ENCODE data around the gene MAFF. TPM values are rescaled to one million over a fixed set of nuclear protein-coding genes. Genes with fewer than 3 reads are reported as not detected.

Gene MAFF
- total RNA-seq, 2 experiments from 2014 or later: 25.6 to 27.3 TPM

- intact Hi-C loops (cut with DNase I, micrococcal nuclease): loop anchor here in 1 of 2 experiments (10.0 kb wide), 1 partner anchor 57 kb away; no protein-coding TSS in a partner anchor
- no peak for TF ChIP-seq CTCF (IDR thresholded peaks at IDR 0.05)
- Histone ChIP-seq H3K27ac (ENCODE audit: low read depth in 1 of 2, low read length in 2 of 2) (no peak overlapping the region), H3K4me1 (ENCODE audit: insufficient read depth, low read length) (peaks cover 20% of the 10 kb centered on the region), H3K4me3 (ENCODE audit: low read length) (no peak overlapping the region), H3K36me3 (ENCODE audit: insufficient read depth, low read length) (no peaks in the 10 kb centered on the region), H3K9me3 (ENCODE audit: control insufficient read depth in 1 of 2, insufficient read depth in 1 of 2, low read length in 2 of 2) (no peaks in the 10 kb centered on the region), H3K27me3 (ENCODE audit: control insufficient read depth in 1 of 2, insufficient read depth in 2 of 2, low read length in 2 of 2) (no peaks in the 10 kb centered on the region)
- CTCF ChIA-PET: no interaction called here
- Mint-ChIP-seq H3K4me1 (ENCODE audit: low read depth) (peaks cover 15% of the 10 kb centered on the region), H3K27me3 (no peaks in the 10 kb centered on the region), H3K27ac (no peak overlapping the region), H3K36me3 (ENCODE audit: low read depth) (no peaks in the 10 kb centered on the region), H3K4me3 (no peak overlapping the region), H3K9me3 (no peaks in the 10 kb centered on the region)
- ATAC-seq (ENCODE audit: poor library complexity) (no peak), DNase-seq (peak in 1 of 14 experiments; percentile 7)
- POLR2A ChIA-PET: no interaction called here
These were observed 6.2 kb downstream of the MAFF start for GRCh38 chr22:38207898-38208432.

GRCh38 chr22:38208551-38208968 lies 6.8 kb downstream of the MAFF start:
- intact Hi-C loops (cut with DNase I, micrococcal nuclease): loop anchor here in 1 of 2 experiments (10.0 kb wide), 1 partner anchor 56 kb away; no protein-coding TSS in a partner anchor
- ATAC-seq (ENCODE audit: poor library complexity) (no peak), DNase-seq (peak in 1 of 14 experiments; percentile 27)
- no peak overlapping the region for H3K27ac ChIP-seq (ENCODE audit: low read depth in 1 of 2, low read length in 2 of 2)
- H3K27me3 ChIP-seq (ENCODE audit: control insufficient read depth in 1 of 2, insufficient read depth in 2 of 2, low read length in 2 of 2): no peaks in the 10 kb centered on the region
- H3K36me3 ChIP-seq (ENCODE audit: insufficient read depth, low read length): no peaks in the 10 kb centered on the region
- Mint-ChIP-seq H3K27ac (no peak overlapping the region), H3K9me3 (no peaks in the 10 kb centered on the region), H3K27me3 (no peaks in the 10 kb centered on the region), H3K36me3 (ENCODE audit: low read depth) (no peaks in the 10 kb centered on the region), H3K4me1 (ENCODE audit: low read depth) (peaks cover 20% of the 10 kb centered on the region), H3K4me3 (no peak overlapping the region)
- TF ChIP-seq CTCF (IDR thresholded peaks at IDR 0.05): no peak
- H3K4me3 ChIP-seq (ENCODE audit: low read length): no peak overlapping the region
- POLR2A ChIA-PET: no interaction called here
- peaks cover 16% of the 10 kb centered on the region for H3K4me1 ChIP-seq (ENCODE audit: insufficient read depth, low read length)
- CTCF ChIA-PET: no interaction called here
- H3K9me3 ChIP-seq (ENCODE audit: control insufficient read depth in 1 of 2, insufficient read depth in 1 of 2, low read length in 2 of 2): no peaks in the 10 kb centered on the region

GRCh38 chr22:38211556-38211955 lies 9.8 kb downstream of the MAFF start:
- Histone ChIP-seq H3K4me3 (ENCODE audit: low read length) (no peak overlapping the region), H3K36me3 (ENCODE audit: insufficient read depth, low read length) (no peaks in the 10 kb centered on the region), H3K9me3 (ENCODE audit: control insufficient read depth in 1 of 2, insufficient read depth in 1 of 2, low read length in 2 of 2) (no peaks in the 10 kb centered on the region), H3K27ac (ENCODE audit: low read depth in 1 of 2, low read length in 2 of 2) (no peak overlapping the region), H3K27me3 (ENCODE audit: control insufficient read depth in 1 of 2, insufficient read depth in 2 of 2, low read length in 2 of 2) (no peaks in the 10 kb centered on the region), H3K4me1 (ENCODE audit: insufficient read depth, low read length) (peaks cover 16% of the 10 kb centered on the region)
- no peaks in the 10 kb centered on the region for H3K27me3 Mint-ChIP-seq
- peaks cover 12% of the 10 kb centered on the region for H3K4me1 Mint-ChIP-seq (ENCODE audit: low read depth)
- TF ChIP-seq CTCF (IDR thresholded peaks at IDR 0.05): no peak
- ChIA-PET CTCF (interaction anchor here (1.3 kb wide), 1 partner anchor 30 kb away, joined by 3 read pairs; the partner anchor contains the start of gene PLA2G6), POLR2A (interaction anchor here (0.6 to 1.1 kb wide), 2 partner anchors 10 to 12 kb away, joined by 3 to 6 read pairs; no protein-coding TSS in a partner anchor)
- DNase-seq (peak in 1 of 14 experiments; percentile 12), ATAC-seq (ENCODE audit: poor library complexity) (no peak)
- H3K27ac Mint-ChIP-seq: no peak overlapping the region
- H3K9me3 Mint-ChIP-seq: no peaks in the 10 kb centered on the region
- no peaks in the 10 kb centered on the region for H3K36me3 Mint-ChIP-seq (ENCODE audit: low read depth)
- no peak overlapping the region for H3K4me3 Mint-ChIP-seq
- intact Hi-C loops (cut with DNase I, micrococcal nuclease): loop anchor here in 1 of 2 experiments (10.0 kb wide), 1 partner anchor 97 kb away; the partner anchor contains the start of gene BAIAP2L2
